ENCODE measurements around the gene GPRASP2.

DNA sequence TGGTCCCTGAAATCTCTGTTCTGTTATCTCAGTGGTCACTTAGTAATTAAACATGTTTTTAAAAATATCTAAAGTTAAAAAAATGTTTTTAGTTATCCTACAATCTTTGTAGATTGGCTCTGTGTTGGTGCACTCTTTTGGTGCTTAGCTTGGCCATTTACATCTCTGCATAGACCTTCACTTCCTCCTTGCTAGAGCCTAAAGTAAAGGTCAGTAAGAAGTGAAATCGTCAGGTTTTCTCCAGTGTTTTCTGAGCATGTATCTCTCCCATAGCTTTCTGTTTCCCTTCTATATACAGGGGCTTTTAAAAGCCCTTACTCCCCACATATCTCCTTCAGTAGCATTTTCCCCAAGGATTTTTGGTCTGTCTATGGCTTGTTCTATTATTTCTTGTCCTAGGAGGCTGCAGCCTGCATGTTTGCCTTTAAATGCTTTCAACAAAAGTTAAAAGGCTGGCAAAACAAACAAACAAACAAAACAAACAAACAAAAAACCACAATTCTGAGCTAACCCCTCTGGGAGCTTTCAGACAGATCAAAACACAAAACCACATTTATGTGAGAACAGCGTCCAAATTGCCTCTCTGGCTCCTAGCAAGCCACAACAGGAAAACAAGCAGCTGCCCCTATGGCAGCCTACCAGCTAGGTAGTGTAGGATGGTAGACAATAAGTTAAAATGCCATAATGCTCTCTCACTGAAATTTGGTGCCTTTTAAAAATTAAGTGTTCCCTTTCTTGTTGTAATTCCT, 27.3 kb upstream of the GPRASP2 start:
- no peak for TF ChIP-seq FOXK1 (CRISPR knock-in tag; IDR thresholded peaks at IDR 0.05; ENCODE audit: borderline replicate concordance)
- no peak for TF ChIP-seq POLR2A (conservative IDR thresholded peaks at IDR 0.05)
- TF ChIP-seq FUS (optimal IDR thresholded peaks at IDR 0.05; ENCODE audit: low read depth, low read length) = no peak
- TF ChIP-seq CTCF (IDR thresholded peaks at IDR 0.05 in 2 of 3, conservative IDR thresholded peaks at IDR 0.05 in 1 of 3; ENCODE audit: insufficient read depth in 2 of 3, low read depth in 1 of 3, low read length in 3 of 3) = no peak
- TF ChIP-seq SRSF1 (IDR thresholded peaks at IDR 0.05; ENCODE audit: low read depth, low read length) = no peak
